DND-41 (cell line): ENCODE measurements around the gene ARHGAP31.

ENCODE experiments used
- ATAC-seq: fragments of 200-7000 bp; cut with Tn5 transposase; 3 replicates; pipeline ENCODE4 v1.9.1; 2021; ENCODE audit warnings: low read depth; ENCODE audit not compliant: insufficient read depth
- DNase-seq: peaks from one replicate; pipeline ENCODE4 v3.0.0-alpha.2; 2020
- H2AFZ ChIP-seq: 2 replicates; pipeline ENCODE4 v1.6.0; 2012; ENCODE audit warnings: low read depth, low read length
- H3K27ac ChIP-seq: 2 replicates; pipeline ENCODE4 v1.5.1; 2012; ENCODE audit warnings: low read length, inconsistent platforms
- H3K27me3 ChIP-seq: fragments of 200-600 bp; sonication (generic); 2 replicates; pipeline ENCODE4 v1.6.0; 2012; ENCODE audit warnings: low read length, mild to moderate bottlenecking, inconsistent platforms; ENCODE audit not compliant: insufficient read depth, poor library complexity
- H3K36me3 ChIP-seq: 2 replicates; pipeline ENCODE4 v1.5.1; 2012; ENCODE audit warnings: low read length, inconsistent platforms; ENCODE audit not compliant: insufficient read depth
- H3K4me1 ChIP-seq: 2 replicates; pipeline ENCODE4 v1.5.1; 2012; ENCODE audit warnings: mild to moderate bottlenecking, low read length; ENCODE audit not compliant: insufficient read depth
- H3K4me2 ChIP-seq: 2 replicates; pipeline ENCODE4 v1.6.0; 2012; ENCODE audit warnings: mild to moderate bottlenecking, moderate library complexity, low read length, inconsistent platforms; ENCODE audit not compliant: insufficient read depth
- H3K4me3 ChIP-seq, 2 experiments: fragments of 200-600 bp in 1 of 2; shearing (Covaris generic) in 1 of 2; 2 replicates each; pipeline ENCODE4 v1.5.1; 2012 to 2016; ENCODE audit warnings: inconsistent platforms in 2 of 2, low read length in 2 of 2, mild to moderate bottlenecking in 2 of 2, low read depth in 1 of 2, moderate library complexity in 1 of 2
- H3K79me2 ChIP-seq: 2 replicates; pipeline ENCODE4 v1.6.0; 2012; ENCODE audit warnings: low read length, inconsistent platforms; ENCODE audit not compliant: insufficient read depth
- H3K9ac ChIP-seq: 2 replicates; pipeline ENCODE4 v1.6.0; 2012; ENCODE audit warnings: low read depth, mild to moderate bottlenecking, inconsistent platforms, low read length, moderate library complexity
- H3K9me3 ChIP-seq: 2 replicates; pipeline ENCODE4 v1.5.1; 2012; ENCODE audit warnings: low read length, moderate library complexity, mild to moderate bottlenecking, inconsistent platforms; ENCODE audit not compliant: insufficient read depth, severe bottlenecking
- H4K20me1 ChIP-seq: 2 replicates; pipeline ENCODE4 v1.6.0; 2012; ENCODE audit warnings: low read length; ENCODE audit not compliant: insufficient read depth
- EZH2 ChIP-seq: IDR thresholded peaks from 3 replicates; pipeline ENCODE4 v1.6.1; 2012; ENCODE audit warnings: borderline replicate concordance, low read depth, mild to moderate bottlenecking, moderate library complexity, low read length, inconsistent platforms; ENCODE audit not compliant: severe bottlenecking
- TF ChIP-seq, protein P1 (sequence below): IDR thresholded peaks from 2 replicates; pipeline ENCODE4 v1.5.1; 2012; ENCODE audit warnings: borderline replicate concordance, low read length, moderate library complexity, mild to moderate bottlenecking; ENCODE audit not compliant: poor library complexity, severe bottlenecking; ENCODE audit errors: extremely low read depth

The ARHGAP31 gene

DNA sequence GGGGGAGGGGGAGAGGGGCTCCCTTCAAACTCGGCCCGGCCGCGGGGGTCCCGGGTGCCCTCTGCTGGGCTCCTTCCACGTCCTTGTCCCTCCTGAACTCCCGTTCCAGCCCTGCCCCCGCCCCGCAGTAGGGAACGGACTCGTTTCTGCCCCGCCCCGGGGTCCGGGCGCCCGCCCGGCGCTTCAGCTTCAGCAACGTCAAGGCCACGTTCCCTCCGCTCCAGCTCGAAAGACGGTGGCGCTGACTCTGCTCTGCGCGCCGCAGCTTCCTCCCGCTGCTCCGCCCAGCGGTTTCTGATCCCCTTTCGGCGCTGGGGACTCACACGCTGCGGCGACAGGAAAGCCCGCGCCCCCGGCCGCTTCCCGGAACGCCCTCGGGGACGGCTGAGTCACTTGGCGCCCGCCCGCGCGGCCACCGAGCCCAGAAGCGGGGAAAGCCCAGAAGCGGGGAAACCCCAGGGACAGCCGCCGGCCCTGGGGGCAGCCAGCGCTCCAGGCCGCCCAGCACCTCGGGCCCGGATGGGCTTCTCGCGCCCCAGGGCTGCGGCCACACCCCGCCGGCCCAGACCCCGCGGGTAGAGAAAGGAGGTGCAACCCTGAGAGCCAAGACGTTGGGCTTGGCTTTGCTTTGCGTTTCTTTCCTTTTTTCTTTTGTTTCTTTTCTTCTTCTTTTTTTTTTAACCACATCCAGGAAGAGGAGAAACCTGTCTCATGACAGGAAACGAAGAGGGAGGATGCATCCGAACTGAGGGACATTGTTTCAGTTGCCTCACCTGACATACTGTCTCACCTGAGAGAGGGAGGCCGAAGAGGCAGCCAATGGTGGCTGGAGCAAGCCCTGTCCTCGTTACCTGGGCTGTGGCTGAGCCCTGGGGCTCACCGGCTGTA lies 28.9 kb downstream of the ARHGAP31 start:
- H3K9me3 ChIP-seq = no peaks in the 10 kb centered on the region
- ATAC-seq = peak; percentile 95
- peak overlapping the region; percentile 67 for H3K27ac ChIP-seq
- no peaks in the 10 kb centered on the region for H4K20me1 ChIP-seq
- peak overlapping the region; percentile 99 for H3K4me2 ChIP-seq
- H3K4me1 ChIP-seq = peaks cover 21% of the 10 kb centered on the region
- H3K4me3 ChIP-seq = peak overlapping the region; percentile 39 to 69
- no peaks in the 10 kb centered on the region for H3K36me3 ChIP-seq
- peak overlapping the region; percentile 97 for H2AFZ ChIP-seq
- no peaks in the 10 kb centered on the region for H3K27me3 ChIP-seq
- DNase-seq = peak; percentile 87
- TF ChIP-seq, protein P1, sequence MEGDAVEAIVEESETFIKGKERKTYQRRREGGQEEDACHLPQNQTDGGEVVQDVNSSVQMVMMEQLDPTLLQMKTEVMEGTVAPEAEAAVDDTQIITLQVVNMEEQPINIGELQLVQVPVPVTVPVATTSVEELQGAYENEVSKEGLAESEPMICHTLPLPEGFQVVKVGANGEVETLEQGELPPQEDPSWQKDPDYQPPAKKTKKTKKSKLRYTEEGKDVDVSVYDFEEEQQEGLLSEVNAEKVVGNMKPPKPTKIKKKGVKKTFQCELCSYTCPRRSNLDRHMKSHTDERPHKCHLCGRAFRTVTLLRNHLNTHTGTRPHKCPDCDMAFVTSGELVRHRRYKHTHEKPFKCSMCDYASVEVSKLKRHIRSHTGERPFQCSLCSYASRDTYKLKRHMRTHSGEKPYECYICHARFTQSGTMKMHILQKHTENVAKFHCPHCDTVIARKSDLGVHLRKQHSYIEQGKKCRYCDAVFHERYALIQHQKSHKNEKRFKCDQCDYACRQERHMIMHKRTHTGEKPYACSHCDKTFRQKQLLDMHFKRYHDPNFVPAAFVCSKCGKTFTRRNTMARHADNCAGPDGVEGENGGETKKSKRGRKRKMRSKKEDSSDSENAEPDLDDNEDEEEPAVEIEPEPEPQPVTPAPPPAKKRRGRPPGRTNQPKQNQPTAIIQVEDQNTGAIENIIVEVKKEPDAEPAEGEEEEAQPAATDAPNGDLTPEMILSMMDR = no peak
- TF ChIP-seq EZH2 = no peak
- no peaks in the 10 kb centered on the region for H3K79me2 ChIP-seq
- H3K9ac ChIP-seq = peak overlapping the region; percentile 83

DNA sequence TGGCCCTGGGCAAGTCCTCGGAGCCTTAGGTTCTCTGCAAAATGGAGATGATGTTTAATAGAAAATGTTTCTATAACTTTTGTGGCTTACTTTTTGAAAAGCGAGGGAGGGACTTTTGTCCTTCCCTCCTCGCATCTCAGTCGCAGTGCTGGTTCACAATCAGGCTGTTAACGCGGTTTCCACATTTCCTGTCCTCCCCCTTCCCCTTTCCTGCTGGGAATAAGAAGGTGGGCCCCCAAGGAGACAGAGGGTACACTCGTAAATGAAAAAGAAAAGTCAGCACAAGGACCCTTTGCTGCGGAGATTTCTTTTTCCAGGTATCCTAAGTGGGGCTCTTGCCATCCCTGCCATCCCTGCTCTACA lies 29.5 kb downstream of the ARHGAP31 start:
- peak overlapping the region; percentile 99 for H3K4me2 ChIP-seq
- H3K9me3 ChIP-seq = no peaks in the 10 kb centered on the region
- no peak for TF ChIP-seq EZH2
- no peak for DNase-seq
- peak overlapping the region in 1 of 2 experiments; percentile 69; a peak in 2 of 4 replicates for H3K4me3 ChIP-seq
- ATAC-seq = no peak
- no peaks in the 10 kb centered on the region for H3K79me2 ChIP-seq
- H4K20me1 ChIP-seq = no peaks in the 10 kb centered on the region
- H3K27ac ChIP-seq = 0 out of 2 replicates have a peak overlapping the region, but pooled peaks have one; percentile 67
- H3K9ac ChIP-seq = peak overlapping the region; percentile 83
- peaks cover 21% of the 10 kb centered on the region for H3K4me1 ChIP-seq
- H3K36me3 ChIP-seq = no peaks in the 10 kb centered on the region
- no peaks in the 10 kb centered on the region for H3K27me3 ChIP-seq
- H2AFZ ChIP-seq = peak overlapping the region; percentile 97

DNA sequence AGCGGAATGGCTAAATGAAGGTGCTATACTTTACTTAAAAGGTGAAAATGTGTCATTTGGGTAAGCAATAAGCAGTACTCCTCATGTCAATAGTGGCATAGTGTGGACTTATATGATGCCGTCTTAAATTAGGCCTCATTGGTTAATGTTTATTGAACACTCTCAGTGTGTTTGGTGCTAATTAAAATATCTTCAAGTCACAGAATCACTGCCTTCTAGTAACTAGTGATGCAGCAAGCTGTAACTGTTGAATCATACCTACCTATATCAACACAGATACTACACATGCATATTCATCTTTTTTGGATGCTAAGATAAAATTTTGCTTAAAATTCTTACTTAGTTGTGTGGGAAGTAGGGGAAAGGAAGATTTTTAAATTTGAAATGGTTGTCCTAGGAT lies 30.7 kb downstream of the ARHGAP31 start:
- ATAC-seq (no peak), DNase-seq (no peak)
- Histone ChIP-seq H3K4me3 (no peak overlapping the region), H2AFZ (no peak overlapping the region), H3K9me3 (no peaks in the 10 kb centered on the region), H3K36me3 (no peaks in the 10 kb centered on the region), H3K4me2 (no peak overlapping the region), H3K9ac (no peak overlapping the region), H3K4me1 (peaks cover 21% of the 10 kb centered on the region), H3K27ac (no peak overlapping the region), H3K79me2 (no peaks in the 10 kb centered on the region), H4K20me1 (no peaks in the 10 kb centered on the region), H3K27me3 (peaks cover 2% of the 10 kb centered on the region)
- TF ChIP-seq, protein P1 = no peak
- no peak for TF ChIP-seq EZH2

- Histone ChIP-seq H3K27ac (no peak overlapping the region), H4K20me1 (no peaks in the 10 kb centered on the region), H3K36me3 (no peaks in the 10 kb centered on the region), H3K4me3 (no peak overlapping the region), H3K4me1 (peaks cover 17% of the 10 kb centered on the region), H3K79me2 (no peaks in the 10 kb centered on the region), H2AFZ (no peak overlapping the region), H3K9me3 (no peaks in the 10 kb centered on the region), H3K27me3 (peaks cover 2% of the 10 kb centered on the region), H3K4me2 (no peak overlapping the region), H3K9ac (no peak overlapping the region)
- TF ChIP-seq EZH2 = no peak
- TF ChIP-seq, protein P1 = no peak
- ATAC-seq (no peak), DNase-seq (no peak)
These were observed 32.8 kb downstream of the ARHGAP31 start for GRCh38 chr3:119326976-119327375.
